GM23338 (cell line): Measurements from ENCODE around the gene LDLRAD3. TPM values are rescaled to one million over a fixed set of nuclear protein-coding genes. Genes with fewer than 3 reads are reported as not detected.

ENCODE experiments used
- ATAC-seq: fragments of 200-7000 bp; cut with Tn5 transposase; 3 replicates; pipeline ENCODE4 v1.9.1; 2020
- DNase-seq: peaks from one replicate; pipeline ENCODE4 v3.0.0-alpha.2; 2015; ENCODE audit warnings: low spot score
- H2AFZ ChIP-seq: fragments of 200-600 bp; sonication (generic); 2 replicates; pipeline ENCODE4 v1.8.0; 2016; ENCODE audit warnings: antibody characterized with exemption, mild to moderate bottlenecking, moderate library complexity
- H3F3A ChIP-seq: fragments of 200-600 bp; sonication (generic); replicated peaks from 2 replicates; pipeline ENCODE4 v1.8.0; 2017; ENCODE audit warnings: antibody characterized with exemption, mixed run types, low read depth
- H3K27ac ChIP-seq: fragments of 200-600 bp; sonication (generic); 2 replicates; pipeline ENCODE4 v1.6.1; 2016; ENCODE audit warnings: low read depth
- H3K27me3 ChIP-seq: fragments of 200-600 bp; sonication (generic); 2 replicates; pipeline ENCODE4 v1.8.0; 2016; ENCODE audit warnings: mild to moderate bottlenecking, mixed run types, moderate library complexity; ENCODE audit not compliant: insufficient read depth
- H3K36me3 ChIP-seq: fragments of 200-600 bp; sonication (generic); 2 replicates; pipeline ENCODE4 v1.8.0; 2016; ENCODE audit warnings: mild to moderate bottlenecking; ENCODE audit not compliant: insufficient read depth
- H3K4me1 ChIP-seq: fragments of 200-600 bp; sonication (generic); 2 replicates; pipeline ENCODE4 v1.8.0; 2016; ENCODE audit warnings: mild to moderate bottlenecking, moderate library complexity; ENCODE audit not compliant: insufficient read depth
- H3K4me2 ChIP-seq: fragments of 200-600 bp; sonication (generic); 2 replicates; pipeline ENCODE4 v1.7.1; 2017; ENCODE audit warnings: mixed run types
- H3K4me3 ChIP-seq: fragments of 200-600 bp; sonication (generic); 2 replicates; pipeline ENCODE4 v1.6.1; 2016; ENCODE audit warnings: mixed run types
- H3K79me2 ChIP-seq: fragments of 200-600 bp; sonication (generic); replicated peaks from 2 replicates; pipeline ENCODE4 v1.8.0; 2017; ENCODE audit warnings: mild to moderate bottlenecking; ENCODE audit not compliant: insufficient read depth
- H3K9me2 ChIP-seq: fragments of 200-600 bp; sonication (generic); 2 replicates; pipeline ENCODE4 v1.8.0; 2017; ENCODE audit not compliant: insufficient read depth
- H4K20me1 ChIP-seq: fragments of 200-600 bp; sonication (generic); replicated peaks from 2 replicates; pipeline ENCODE4 v1.8.0; 2017; ENCODE audit warnings: mild to moderate bottlenecking; ENCODE audit not compliant: insufficient read depth
- H3K27ac Mint-ChIP-seq: 2 replicates; pipeline ENCODE4 v1.8.0; 2020; ENCODE audit warnings: inconsistent platforms, mild to moderate bottlenecking, moderate library complexity, mixed read lengths
- H3K27me3 Mint-ChIP-seq: 3 replicates; pipeline ENCODE4 v1.8.0; 2022; ENCODE audit warnings: low read depth, mild to moderate bottlenecking, moderate library complexity, mixed read lengths, inconsistent platforms; ENCODE audit not compliant: insufficient read depth, poor library complexity
- H3K36me3 Mint-ChIP-seq: 3 replicates; pipeline ENCODE4 v1.8.0; 2021; ENCODE audit warnings: low read depth, mild to moderate bottlenecking, inconsistent platforms, moderate library complexity, mixed read lengths
- H3K4me1 Mint-ChIP-seq: 3 replicates; pipeline ENCODE4 v1.8.0; 2020; ENCODE audit warnings: mild to moderate bottlenecking, inconsistent platforms, mixed read lengths
- H3K4me3 Mint-ChIP-seq: 3 replicates; pipeline ENCODE4 v1.8.0; 2021; ENCODE audit warnings: moderate library complexity, mild to moderate bottlenecking, inconsistent platforms, mixed read lengths
- H3K9me3 Mint-ChIP-seq: 3 replicates; pipeline ENCODE4 v1.8.0; 2020; ENCODE audit warnings: moderate library complexity, mild to moderate bottlenecking, inconsistent platforms, mixed read lengths
- CREB1 ChIP-seq: fragments of 250-450 bp; sonication (Bioruptor Pico); IDR thresholded peaks from 2 replicates; pipeline ENCODE4 v1.5.0; 2020; ENCODE audit warnings: low read depth, mild to moderate bottlenecking, moderate library complexity
- EZH2phosphoT487 ChIP-seq: fragments of 200-600 bp; sonication (generic); IDR thresholded peaks from one replicate; pipeline ENCODE4 v1.8.1; 2018; ENCODE audit warnings: antibody characterized with exemption; ENCODE audit not compliant: unreplicated experiment
- REST ChIP-seq: IDR thresholded peaks from one replicate; pipeline ENCODE4 v1.6.1; 2018; ENCODE audit warnings: antibody characterized with exemption; ENCODE audit not compliant: unreplicated experiment
- STAT1 ChIP-seq: IDR thresholded peaks from one replicate; pipeline ENCODE4 v1.6.1; 2016; ENCODE audit warnings: antibody characterized with exemption; ENCODE audit not compliant: unreplicated experiment
- ZNF114 ChIP-seq: fragments of 250-450 bp; sonication (Bioruptor Pico); IDR thresholded peaks from 2 replicates; pipeline ENCODE4 v1.5.0; 2020; ENCODE audit warnings: mild to moderate bottlenecking, moderate library complexity
- polyA plus RNA-seq: library from polyadenylated mRNA; unstranded; fragments of >200 nt; fragmentation: Nextera tagmentation; extraction: Ambion mirVana; gene quantifications from 2 replicates; pipeline ENCODE4 v1.2.1, GENCODE V29; 2016
- total RNA-seq: library from RNA; depleted of rRNA; stranded (reverse); fragments of >200 nt; shearing (Covaris generic); gene quantifications from 2 replicates; pipeline ENCODE4 v1.2.3, GENCODE V29; 2014
- TF ChIP-seq, protein P1 (sequence below): fragments of 250-450 bp; sonication (Bioruptor Pico); IDR thresholded peaks from 2 replicates; pipeline ENCODE4 v1.5.0; 2020; ENCODE audit warnings: mild to moderate bottlenecking, moderate library complexity

Gene LDLRAD3
- total and polyA plus RNA-seq, 2 experiments from 2014 or later, result 8.5 to 19.4 TPM

DNA sequence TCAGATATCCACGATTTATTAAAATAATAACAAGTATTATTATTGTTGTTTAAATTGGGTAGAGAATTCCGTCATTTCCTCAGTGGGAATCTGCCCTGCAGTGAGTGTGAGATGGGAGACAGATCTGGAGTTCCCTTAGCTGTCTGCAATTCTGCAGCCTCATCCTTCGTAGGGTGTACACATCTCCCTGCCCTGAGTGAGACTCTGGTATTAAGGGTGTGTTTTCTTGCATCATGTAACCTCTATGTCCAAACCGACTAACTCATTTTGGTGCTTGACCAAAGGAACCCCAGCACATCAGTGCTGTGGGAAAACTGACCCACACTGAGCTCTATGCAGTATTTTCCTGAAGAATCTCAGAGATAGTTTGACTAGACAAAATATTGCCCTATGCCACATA lies 157.6 kb downstream of the LDLRAD3 start (continued):
- TF ChIP-seq, protein P1, sequence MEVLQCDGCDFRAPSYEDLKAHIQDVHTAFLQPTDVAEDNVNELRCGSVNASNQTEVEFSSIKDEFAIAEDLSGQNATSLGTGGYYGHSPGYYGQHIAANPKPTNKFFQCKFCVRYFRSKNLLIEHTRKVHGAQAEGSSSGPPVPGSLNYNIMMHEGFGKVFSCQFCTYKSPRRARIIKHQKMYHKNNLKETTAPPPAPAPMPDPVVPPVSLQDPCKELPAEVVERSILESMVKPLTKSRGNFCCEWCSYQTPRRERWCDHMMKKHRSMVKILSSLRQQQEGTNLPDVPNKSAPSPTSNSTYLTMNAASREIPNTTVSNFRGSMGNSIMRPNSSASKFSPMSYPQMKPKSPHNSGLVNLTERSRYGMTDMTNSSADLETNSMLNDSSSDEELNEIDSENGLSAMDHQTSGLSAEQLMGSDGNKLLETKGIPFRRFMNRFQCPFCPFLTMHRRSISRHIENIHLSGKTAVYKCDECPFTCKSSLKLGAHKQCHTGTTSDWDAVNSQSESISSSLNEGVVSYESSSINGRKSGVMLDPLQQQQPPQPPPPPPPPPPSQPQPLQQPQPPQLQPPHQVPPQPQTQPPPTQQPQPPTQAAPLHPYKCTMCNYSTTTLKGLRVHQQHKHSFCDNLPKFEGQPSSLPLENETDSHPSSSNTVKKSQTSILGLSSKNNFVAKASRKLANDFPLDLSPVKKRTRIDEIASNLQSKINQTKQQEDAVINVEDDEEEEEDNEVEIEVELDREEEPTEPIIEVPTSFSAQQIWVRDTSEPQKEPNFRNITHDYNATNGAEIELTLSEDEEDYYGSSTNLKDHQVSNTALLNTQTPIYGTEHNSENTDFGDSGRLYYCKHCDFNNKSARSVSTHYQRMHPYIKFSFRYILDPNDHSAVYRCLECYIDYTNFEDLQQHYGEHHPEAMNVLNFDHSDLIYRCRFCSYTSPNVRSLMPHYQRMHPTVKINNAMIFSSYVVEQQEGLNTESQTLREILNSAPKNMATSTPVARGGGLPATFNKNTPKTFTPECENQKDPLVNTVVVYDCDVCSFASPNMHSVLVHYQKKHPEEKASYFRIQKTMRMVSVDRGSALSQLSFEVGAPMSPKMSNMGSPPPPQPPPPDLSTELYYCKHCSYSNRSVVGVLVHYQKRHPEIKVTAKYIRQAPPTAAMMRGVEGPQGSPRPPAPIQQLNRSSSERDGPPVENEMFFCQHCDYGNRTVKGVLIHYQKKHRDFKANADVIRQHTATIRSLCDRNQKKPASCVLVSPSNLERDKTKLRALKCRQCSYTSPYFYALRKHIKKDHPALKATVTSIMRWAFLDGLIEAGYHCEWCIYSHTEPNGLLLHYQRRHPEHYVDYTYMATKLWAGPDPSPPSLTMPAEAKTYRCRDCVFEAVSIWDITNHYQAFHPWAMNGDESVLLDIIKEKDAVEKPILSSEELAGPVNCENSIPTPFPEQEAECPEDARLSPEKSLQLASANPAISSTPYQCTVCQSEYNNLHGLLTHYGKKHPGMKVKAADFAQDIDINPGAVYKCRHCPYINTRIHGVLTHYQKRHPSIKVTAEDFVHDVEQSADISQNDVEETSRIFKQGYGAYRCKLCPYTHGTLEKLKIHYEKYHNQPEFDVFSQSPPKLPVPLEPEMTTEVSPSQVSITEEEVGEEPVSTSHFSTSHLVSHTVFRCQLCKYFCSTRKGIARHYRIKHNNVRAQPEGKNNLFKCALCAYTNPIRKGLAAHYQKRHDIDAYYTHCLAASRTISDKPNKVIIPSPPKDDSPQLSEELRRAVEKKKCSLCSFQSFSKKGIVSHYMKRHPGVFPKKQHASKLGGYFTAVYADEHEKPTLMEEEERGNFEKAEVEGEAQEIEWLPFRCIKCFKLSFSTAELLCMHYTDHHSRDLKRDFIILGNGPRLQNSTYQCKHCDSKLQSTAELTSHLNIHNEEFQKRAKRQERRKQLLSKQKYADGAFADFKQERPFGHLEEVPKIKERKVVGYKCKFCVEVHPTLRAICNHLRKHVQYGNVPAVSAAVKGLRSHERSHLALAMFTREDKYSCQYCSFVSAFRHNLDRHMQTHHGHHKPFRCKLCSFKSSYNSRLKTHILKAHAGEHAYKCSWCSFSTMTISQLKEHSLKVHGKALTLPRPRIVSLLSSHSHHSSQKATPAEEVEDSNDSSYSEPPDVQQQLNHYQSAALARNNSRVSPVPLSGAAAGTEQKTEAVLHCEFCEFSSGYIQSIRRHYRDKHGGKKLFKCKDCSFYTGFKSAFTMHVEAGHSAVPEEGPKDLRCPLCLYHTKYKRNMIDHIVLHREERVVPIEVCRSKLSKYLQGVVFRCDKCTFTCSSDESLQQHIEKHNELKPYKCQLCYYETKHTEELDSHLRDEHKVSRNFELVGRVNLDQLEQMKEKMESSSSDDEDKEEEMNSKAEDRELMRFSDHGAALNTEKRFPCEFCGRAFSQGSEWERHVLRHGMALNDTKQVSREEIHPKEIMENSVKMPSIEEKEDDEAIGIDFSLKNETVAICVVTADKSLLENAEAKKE (CRISPR knock-in tag), result no peak

DNA sequence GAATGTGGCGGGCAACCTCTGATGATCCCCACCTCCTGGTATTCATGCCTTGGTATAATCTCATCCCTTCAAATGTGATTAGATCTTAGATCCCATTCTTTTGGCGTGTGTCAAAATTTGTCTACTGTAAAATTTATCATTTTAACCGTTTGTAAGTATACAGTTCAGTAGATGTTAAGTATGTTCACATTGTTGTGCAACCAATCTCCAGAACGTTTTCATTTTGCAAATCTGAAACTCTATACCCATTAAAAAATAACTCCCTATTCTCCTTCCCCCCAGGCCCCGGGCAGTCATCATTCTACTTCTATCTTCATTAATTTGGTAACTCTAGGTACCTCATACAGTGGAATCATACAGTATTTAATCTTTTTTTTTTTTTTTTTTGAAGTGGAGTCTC lies 159.0 kb downstream of the LDLRAD3 start:
- no peaks in the 10 kb centered on the region; the same call in 1 of the 2 replicates for H3K79me2 ChIP-seq
- TF ChIP-seq CREB1 (CRISPR knock-in tag), result no peak
- no peak for TF ChIP-seq EZH2phosphoT487
- TF ChIP-seq, protein P1 (CRISPR knock-in tag), result no peak
- no peak for TF ChIP-seq REST
- no peak for TF ChIP-seq ZNF114 (CRISPR knock-in tag)
- TF ChIP-seq STAT1, result no peak

More for the DNA sequence above, 159.0 kb downstream of the LDLRAD3 start:
- Histone ChIP-seq H3F3A (no peaks in the 10 kb centered on the region; the same call in 1 of the 2 replicates), H3K9me2 (0 out of 2 replicates have a peak, but pooled peaks cover 6% of the 10 kb centered on the region), H2AFZ (no peak overlapping the region), H4K20me1 (no peaks in the 10 kb centered on the region), H3K4me2 (no peak overlapping the region), H3K27me3 (no peaks in the 10 kb centered on the region), H3K4me1 (peaks cover 13% of the 10 kb centered on the region; the same call in 1 of the 2 replicates), H3K4me3 (no peak overlapping the region), H3K36me3 (no peaks in the 10 kb centered on the region), H3K27ac (no peak overlapping the region)
- ATAC-seq (no peak), DNase-seq (no peak)
- Mint-ChIP-seq H3K9me3 (peaks cover 4% of the 10 kb centered on the region; the same call in 2 of the 3 replicates), H3K27me3 (peaks cover 3% of the 10 kb centered on the region), H3K4me1 (peaks cover 28% of the 10 kb centered on the region), H3K4me3 (no peak overlapping the region), H3K27ac (no peak overlapping the region), H3K36me3 (peaks cover 60% of the 10 kb centered on the region)
